HUES48 (cell line): Measurements from ENCODE around the gene TUBA3D.
A peak's percentile ranks its signal among the peaks of the same experiment; 100 is the strongest.
"Not testable (repeated sequence)": the region's sequence is repeated elsewhere in the genome, so short reads cannot be mapped to it uniquely, and the experiment has no call there.

Source experiments
- H3K27ac ChIP-seq: one replicate; pipeline ENCODE4 v1.7.0; 2013; ENCODE audit warnings: low read depth, low read length, inconsistent platforms
- H3K27me3 ChIP-seq: 2 replicates; pipeline ENCODE4 v1.6.1; 2013; ENCODE audit warnings: mild to moderate bottlenecking, low read length; ENCODE audit not compliant: control insufficient read depth, insufficient read depth
- H3K36me3 ChIP-seq: 2 replicates; pipeline ENCODE4 v1.6.1; 2013; ENCODE audit warnings: low read length; ENCODE audit not compliant: control insufficient read depth, insufficient read depth
- H3K4me1 ChIP-seq: 2 replicates; pipeline ENCODE4 v1.6.1; 2013; ENCODE audit warnings: mild to moderate bottlenecking, low read length; ENCODE audit not compliant: control insufficient read depth, insufficient read depth
- H3K4me3 ChIP-seq: 2 replicates; pipeline ENCODE4 v1.5.1; 2013; ENCODE audit warnings: mild to moderate bottlenecking, low read depth, low read length
- H3K9ac ChIP-seq: 2 replicates; pipeline ENCODE4 v1.6.1; 2013; ENCODE audit warnings: mild to moderate bottlenecking, low read depth, low read length, moderate library complexity
- H3K9me3 ChIP-seq: 2 replicates; pipeline ENCODE4 v1.6.1; 2013; ENCODE audit warnings: low read length; ENCODE audit not compliant: control insufficient read depth, insufficient read depth

Gene TUBA3D

DNA sequence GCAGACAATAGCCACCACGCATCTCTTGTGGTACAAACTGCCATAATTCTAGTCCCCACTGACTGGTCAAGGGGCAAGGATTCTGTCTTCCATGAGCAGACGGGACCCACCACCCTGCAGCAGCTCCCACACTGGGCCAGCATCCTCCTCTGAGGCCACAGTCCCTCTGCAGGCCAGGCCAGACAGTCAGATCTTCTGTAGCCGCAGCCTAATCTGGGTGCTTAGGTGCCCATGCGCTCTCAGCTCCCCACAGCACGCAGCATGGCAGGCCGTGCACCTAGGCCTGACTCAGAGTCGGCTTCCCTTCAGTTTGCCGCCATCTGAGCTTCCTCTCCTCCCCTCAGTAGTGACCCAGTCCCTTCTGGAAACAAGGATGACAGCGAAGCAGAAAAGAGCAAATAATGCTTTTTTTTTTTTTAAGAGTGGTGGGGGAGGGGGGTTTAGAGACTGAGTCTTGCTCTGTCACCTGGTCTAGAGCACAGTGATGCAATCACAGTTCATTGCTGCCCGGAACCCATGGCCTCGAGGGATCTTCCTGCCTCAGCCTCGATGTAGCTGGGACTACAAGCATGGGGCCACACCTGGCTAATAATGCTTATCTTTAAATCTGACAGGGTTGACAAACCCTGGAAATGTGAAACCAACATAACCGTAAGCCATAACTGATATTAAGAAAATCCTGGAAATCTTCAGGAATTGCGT lies 10.4 kb downstream of the TUBA3D start:
- H3K9ac ChIP-seq, H3K27ac ChIP-seq, H3K4me3 ChIP-seq, H3K27me3 ChIP-seq, H3K4me1 ChIP-seq, H3K9me3 ChIP-seq: not testable (repeated sequence)
- peaks cover 14% of the 10 kb centered on the region for H3K36me3 ChIP-seq

DNA sequence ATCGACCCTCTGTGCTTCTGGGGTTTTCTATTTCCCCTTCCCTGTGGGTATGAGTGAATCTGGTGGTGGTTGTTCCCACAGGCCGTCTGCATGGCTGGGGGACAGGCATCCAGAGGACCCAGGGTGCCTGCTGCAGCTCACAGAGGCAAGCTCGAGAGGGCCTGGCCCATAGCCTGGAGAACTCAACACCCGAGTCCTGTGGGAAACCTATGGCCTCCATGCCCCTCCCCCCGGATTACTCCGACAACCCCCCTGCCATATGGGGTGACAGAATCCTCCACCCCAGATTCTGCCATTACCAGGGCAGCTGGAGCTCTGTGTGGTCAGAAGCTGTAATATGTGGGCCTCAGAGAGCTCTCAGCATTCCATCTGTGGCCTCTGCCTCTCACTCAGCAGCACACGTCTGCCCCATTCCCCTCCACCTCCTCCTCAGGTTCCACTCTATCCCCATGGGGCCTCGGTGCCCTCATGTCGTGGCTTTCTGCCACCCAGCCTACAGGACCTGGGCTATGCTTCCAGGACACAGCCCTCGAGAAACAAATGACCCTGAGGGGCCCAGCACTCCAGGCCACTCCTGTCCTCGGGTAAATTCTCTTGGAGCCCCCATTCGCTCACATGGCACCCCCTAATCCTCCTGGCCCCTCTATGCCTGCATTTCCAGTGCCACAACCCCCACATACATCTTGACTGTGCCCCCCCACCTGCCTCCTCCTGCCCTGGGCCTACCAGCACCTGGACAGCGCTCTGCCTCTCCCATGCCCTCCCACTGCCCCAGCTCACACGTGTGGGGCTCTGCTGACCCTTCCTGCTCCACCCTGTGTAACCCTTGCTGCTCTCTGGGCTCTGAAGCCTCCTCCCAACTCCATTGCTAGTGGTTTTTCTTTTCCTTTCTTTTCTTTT lies 12.6 kb downstream of the TUBA3D start:
- H3K36me3 ChIP-seq: peaks cover 14% of the 10 kb centered on the region
- no peak overlapping the region for H3K4me3 ChIP-seq
- H3K4me1 ChIP-seq: peaks cover 4% of the 10 kb centered on the region; the same call in 1 of the 2 replicates
- no peak overlapping the region for H3K27ac ChIP-seq
- no peaks in the 10 kb centered on the region for H3K27me3 ChIP-seq
- H3K9ac ChIP-seq: no peak overlapping the region
- H3K9me3 ChIP-seq: no peaks in the 10 kb centered on the region

DNA sequence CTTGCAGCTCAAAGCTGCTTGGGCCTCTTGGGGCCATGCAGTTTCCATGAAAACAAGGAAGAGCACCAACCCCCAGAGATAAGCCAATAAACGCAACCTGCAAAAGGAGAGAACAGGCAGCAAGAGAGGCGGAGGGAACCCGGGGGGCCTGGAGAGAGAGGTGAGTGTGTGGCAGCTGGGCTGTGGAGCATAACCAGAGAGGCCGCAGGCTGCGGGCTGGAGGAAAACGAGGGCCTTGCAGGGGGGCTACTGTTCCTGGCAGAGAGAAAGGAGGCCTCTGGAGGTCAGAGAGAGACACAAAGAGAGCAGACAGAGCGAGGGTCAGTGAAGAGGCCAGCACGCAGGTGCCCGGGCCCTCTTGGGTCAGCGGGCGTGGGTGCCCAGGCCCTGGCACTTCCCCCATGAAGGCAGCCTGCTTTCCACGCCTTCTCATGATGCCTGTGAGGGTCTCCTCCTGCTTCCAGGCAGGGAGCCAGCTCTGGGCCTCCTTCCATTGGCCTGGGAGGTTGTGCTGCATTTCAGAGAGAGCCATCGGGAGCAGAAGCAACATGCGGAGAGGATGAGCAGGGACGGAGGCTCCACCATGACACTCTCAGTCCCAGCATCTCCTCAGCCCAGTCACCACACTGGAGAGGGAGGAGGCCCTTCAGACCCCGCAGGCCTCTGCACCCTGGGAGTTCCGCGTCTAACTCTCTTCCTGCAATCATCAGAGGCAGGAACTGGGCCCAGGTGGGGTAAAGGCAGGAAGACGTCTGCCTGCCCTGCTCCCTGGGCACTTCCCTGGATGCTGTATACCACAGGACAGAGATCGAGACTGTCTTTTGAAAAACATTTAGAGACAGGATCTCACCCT lies 14.9 kb downstream of the TUBA3D start:
- not testable (repeated sequence) for H3K27me3 ChIP-seq, H3K9ac ChIP-seq, H3K4me1 ChIP-seq, H3K9me3 ChIP-seq
- peak overlapping the region; percentile 35 for H3K27ac ChIP-seq
- peak overlapping the region; percentile 60 for H3K4me3 ChIP-seq
- peaks cover 14% of the 10 kb centered on the region for H3K36me3 ChIP-seq

DNA sequence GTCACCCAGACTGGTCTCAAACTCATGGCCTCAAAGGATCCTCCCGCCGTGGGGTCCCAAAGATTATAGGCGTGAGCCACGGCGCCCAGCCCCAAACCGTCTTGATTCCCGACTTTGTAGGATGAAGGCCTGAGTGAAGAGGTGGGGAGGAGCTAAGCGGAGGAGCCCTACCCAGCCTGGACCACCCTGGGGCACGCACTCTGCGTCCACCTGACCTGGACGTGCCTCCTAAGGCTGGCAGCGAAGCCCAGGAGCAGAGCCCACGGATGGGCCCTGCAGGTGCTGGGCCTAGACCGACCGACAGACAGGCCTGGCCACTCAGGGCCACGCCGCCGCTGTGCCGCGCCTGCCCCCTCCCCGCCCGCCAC lies 15.5 kb downstream of the TUBA3D start:
- Histone ChIP-seq H3K4me3 (peak overlapping the region; percentile 60), H3K36me3 (peaks cover 14% of the 10 kb centered on the region)
- not testable (repeated sequence) for H3K27ac ChIP-seq, H3K9me3 ChIP-seq, H3K9ac ChIP-seq, H3K4me1 ChIP-seq, H3K27me3 ChIP-seq

DNA sequence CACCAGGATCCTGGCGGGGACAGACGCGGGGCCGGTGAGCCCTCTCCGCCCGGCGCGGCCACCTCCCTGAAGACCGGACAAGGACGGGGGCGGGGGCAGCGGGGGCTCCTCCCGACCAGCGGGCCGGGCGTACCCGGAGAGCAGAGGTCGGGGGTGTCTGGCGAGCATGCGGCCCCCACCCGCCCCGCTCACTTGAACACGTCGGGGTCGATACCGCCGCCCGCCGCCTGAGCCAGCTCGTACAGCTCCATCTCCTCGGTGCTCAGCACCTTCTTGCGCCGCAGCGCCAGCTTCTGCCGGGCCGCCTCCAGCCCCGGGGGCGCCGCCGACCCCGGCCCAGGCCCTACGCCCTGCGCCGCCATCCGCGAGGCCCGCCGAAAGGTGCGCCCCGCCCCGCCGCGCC lies 16.1 kb downstream of the TUBA3D start, which contains the start of gene MZT2A:
TSS of gene MZT2A (minus strand) at position 383 of the 403 bp plus-strand sequence. CDS start at position 362, 21 bp downstream.
- H3K4me1 ChIP-seq: not testable (repeated sequence)
- peaks cover 14% of the 10 kb centered on the region for H3K36me3 ChIP-seq

DNA sequence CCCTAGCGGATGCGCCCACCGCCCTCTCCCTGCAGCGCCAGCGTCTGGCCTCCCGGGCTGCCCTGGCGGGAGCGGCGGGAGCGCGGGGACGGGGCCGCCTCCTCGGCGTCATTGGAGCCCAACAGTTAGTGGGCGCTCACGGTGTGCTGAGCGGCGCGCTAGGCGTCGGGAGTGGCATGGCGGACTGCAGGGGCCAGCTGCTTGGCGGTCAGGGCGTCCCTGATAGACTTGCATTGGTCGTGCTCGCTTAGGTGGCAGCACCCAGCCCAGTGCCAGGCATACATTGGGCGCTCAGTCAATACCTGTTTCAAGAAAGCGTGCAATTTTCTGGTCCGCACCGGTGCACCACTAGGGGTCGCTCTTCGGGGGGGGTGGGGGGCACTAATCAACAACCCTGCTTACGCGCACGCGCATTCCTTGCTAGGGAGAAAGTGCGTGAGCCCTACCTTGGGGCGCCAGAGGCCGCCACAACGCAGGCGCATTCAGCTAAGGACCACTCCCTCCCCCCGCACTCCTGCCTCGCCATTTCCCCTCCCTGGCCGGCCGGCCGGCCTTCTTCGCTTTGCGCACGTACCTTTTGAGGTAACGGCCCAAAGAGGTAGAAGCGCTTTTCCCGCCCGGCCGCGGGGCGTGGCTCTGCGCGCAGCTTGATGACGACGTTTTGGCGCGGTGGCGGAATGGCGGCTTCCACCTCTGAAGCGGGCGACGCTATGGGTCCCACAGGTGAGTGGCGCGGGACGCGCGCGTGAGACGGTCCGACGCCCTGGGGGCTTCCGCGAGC lies 16.7 kb downstream of the TUBA3D start:
- Histone ChIP-seq H3K27me3 (no peaks in the 10 kb centered on the region), H3K27ac (peak overlapping the region; percentile 96), H3K9ac (peak overlapping the region; percentile 92), H3K4me3 (peak overlapping the region; percentile 88), H3K9me3 (no peaks in the 10 kb centered on the region), H3K4me1 (peaks cover 4% of the 10 kb centered on the region; the same call in 1 of the 2 replicates), H3K36me3 (peaks cover 14% of the 10 kb centered on the region)

More for the DNA sequence above, 16.1 kb downstream of the TUBA3D start, which contains the start of gene MZT2A:
- Histone ChIP-seq H3K27ac (peak within 1 kb of the TSS; percentile 96), H3K9ac (peak within 1 kb of the TSS; percentile 92), H3K4me3 (peak within 1 kb of the TSS; percentile 88)
- not testable (repeated sequence) for H3K27me3 ChIP-seq, H3K9me3 ChIP-seq

DNA sequence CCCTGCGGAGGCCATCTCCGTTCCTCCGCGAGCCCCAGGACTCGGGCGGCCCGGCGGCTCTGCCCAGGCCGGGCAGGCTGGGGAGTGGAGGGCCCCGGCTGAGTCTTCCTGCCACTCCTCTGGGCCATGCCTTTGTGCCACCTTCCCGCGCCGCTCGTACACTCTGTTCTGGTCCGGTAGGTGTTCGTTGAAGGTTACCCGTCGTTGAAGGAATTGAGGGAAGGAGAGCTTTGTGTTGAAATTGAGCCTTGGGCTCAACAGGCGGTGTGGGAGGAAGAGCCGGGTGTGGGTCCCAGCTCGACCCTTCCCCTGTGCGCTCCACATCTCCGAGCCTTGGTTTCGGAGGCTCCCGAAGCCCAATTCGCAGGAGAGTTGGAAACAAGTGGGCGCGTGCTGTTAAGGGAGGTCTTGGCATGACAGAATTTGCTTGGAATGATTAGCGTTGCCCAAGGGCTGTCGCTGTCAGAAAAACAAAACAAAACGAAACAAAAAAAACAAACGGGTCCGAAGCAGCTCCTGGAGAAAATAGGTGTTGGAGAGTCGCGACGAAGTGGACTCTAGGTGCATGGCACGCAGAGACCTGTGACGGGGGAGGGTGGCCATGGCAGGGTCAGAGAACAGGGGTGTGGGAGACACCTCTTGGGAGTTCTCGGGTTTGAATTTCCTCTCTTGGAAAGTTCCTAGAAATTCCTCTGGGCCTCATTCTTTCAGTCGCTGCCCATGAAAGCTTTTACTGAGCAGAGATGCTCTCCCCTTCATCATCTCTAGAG lies 17.5 kb downstream of the TUBA3D start:
- H3K27me3 ChIP-seq: no peaks in the 10 kb centered on the region
- peak overlapping the region; percentile 96 for H3K27ac ChIP-seq
- H3K36me3 ChIP-seq: peaks cover 16% of the 10 kb centered on the region
- H3K9me3 ChIP-seq: no peaks in the 10 kb centered on the region
- peak overlapping the region; percentile 92 for H3K9ac ChIP-seq
- peak overlapping the region; percentile 88 for H3K4me3 ChIP-seq
- H3K4me1 ChIP-seq: peaks cover 4% of the 10 kb centered on the region; the same call in 1 of the 2 replicates

DNA sequence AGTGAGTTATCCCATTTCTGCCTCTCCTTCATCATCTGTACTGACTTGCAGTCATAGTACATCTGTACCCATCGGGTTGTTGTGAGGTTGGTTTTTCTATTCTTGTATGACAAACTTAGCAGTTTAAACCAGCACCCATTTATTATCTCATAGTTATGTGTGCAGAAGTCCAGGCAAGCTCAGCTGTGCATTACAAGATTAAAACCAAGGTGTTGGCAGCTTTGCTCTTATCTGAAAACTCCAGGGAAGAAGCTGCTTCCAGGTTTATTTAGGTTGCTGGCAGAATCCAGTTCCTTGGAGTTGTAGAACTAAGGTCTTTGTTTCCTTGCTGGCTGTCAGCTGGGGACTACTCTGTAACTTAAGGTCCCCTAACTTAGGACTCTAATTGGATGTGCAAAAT lies 19.6 kb downstream of the TUBA3D start:
- H3K27ac ChIP-seq, H3K9ac ChIP-seq, H3K4me1 ChIP-seq, H3K4me3 ChIP-seq, H3K9me3 ChIP-seq, H3K27me3 ChIP-seq: not testable (repeated sequence)
- H3K36me3 ChIP-seq: peaks cover 26% of the 10 kb centered on the region

DNA sequence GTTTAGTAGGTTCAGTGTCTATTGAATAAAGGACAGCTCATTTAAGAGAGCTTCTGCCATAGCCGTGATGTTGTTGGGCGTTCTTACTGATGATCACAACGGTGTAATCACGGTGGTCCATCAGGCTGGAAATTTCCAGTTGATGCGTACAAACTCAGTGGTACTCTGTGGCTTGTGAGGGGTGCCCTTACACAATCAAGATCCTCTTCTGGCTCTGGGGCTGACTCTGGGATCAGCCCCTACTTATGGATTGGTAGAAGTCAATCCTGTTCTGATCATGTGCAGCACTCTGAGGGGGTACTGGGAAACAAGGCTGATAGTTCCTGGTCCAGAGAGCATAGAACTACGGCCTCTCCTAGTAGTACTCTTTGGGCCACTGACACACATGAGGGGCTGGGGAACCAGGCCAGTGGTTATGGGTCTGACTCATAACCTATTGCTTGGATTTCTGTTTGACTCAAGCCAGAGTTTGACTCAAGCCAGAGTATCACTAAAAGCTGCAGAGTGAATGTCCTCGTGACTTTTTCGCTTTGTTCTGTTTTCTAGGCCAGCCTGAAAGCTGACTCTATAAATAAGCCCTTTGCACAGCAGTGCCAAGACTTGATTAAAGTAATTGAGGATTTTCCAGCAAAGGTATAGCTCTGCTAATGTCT lies 22.5 kb downstream of the TUBA3D start:
- H3K9ac ChIP-seq, H3K9me3 ChIP-seq, H3K27me3 ChIP-seq, H3K27ac ChIP-seq, H3K4me3 ChIP-seq, H3K4me1 ChIP-seq: not testable (repeated sequence)
- H3K36me3 ChIP-seq: peaks cover 54% of the 10 kb centered on the region
